ENCODE data around the gene AUTS2.

DNA sequence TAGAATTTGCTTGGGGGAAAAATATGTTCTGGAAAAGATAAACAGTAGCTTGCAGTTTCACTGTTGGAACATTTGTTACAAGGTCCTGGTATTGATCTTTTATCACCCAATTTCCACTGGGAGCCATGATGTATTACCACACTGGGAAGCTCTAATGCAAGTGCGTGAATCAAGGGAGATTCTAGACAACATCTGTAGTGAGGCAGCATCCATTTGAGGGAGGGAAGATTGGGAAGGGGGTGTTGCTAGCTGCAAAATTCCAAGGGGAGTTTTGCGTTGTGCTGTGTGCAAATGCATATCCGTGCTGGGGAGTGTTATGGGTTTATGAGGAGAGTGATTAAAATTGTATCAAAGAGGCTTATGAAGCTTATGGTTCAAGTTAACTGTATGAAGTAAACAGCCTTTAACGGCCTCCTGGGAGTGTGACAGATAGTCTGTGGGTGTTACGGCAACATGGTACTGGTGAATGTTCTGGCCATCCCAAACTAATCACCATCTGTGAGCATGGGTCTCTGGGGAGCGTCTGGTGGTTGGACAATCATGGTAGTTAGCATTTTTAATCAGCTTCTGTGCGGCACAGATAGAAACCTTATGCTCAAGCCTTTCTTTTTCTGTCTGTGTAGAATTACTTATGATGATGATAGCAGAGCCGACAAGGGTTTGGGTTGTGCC lies 931.8 kb downstream of the AUTS2 start:
- TF ChIP-seq TSHZ1 (tag by site-specific recombination; IDR thresholded peaks at IDR 0.05; ENCODE audit: borderline replicate concordance) (no peak), CTCF (tag by site-specific recombination; IDR thresholded peaks at IDR 0.05) (no peak), ZNF221 (tag by site-specific recombination; IDR thresholded peaks at IDR 0.05; ENCODE audit: borderline replicate concordance) (no peak), HOXA7 (CRISPR knock-in tag; IDR thresholded peaks at IDR 0.05; ENCODE audit: borderline replicate concordance) (no peak), ZSCAN30 (tag by site-specific recombination; IDR thresholded peaks at IDR 0.05) (no peak), KLF16 (tag by site-specific recombination; IDR thresholded peaks at IDR 0.05) (no peak)
